DND-41 (cell line): Measurements from ENCODE around the gene TMEM232.

Experiments
- CTCF ChIP-seq: IDR thresholded peaks from 2 replicates; pipeline ENCODE4 v1.5.1; 2012; ENCODE audit warnings: borderline replicate concordance, low read length, moderate library complexity, mild to moderate bottlenecking; ENCODE audit not compliant: poor library complexity, severe bottlenecking; ENCODE audit errors: extremely low read depth
- EZH2 ChIP-seq: IDR thresholded peaks from 3 replicates; pipeline ENCODE4 v1.6.1; 2012; ENCODE audit warnings: borderline replicate concordance, low read depth, mild to moderate bottlenecking, moderate library complexity, low read length, inconsistent platforms; ENCODE audit not compliant: severe bottlenecking

GRCh38 chr5:110506378-110506777 is 220.1 kb downstream of the TMEM232 start:
- TF ChIP-seq CTCF (no peak), EZH2 (no peak)
